Breast epithelium (tissue), 4 donors: ENCODE measurements around the gene CHD9. TPM values are rescaled to one million over a fixed set of nuclear protein-coding genes. Genes with fewer than 3 reads are reported as not detected.
A peak's percentile ranks its signal among the peaks of the same experiment; 100 is the strongest.

Experiments used
- DNase-seq, 2 donors: peaks; one replicate each; pipeline ENCODE4 v3.0.0-alpha.2; 2019; ENCODE audit warnings: low spot score in 2 of 2
- H3K27ac ChIP-seq, 2 donors: fragments of 200-600 bp; sonication (generic) in 1 of 2; one replicate each; pipeline ENCODE4 v1.5.1; 2016 to 2019; ENCODE audit warnings: mild to moderate bottlenecking in 1 of 2
- H3K27me3 ChIP-seq, 2 donors: fragments of 200-600 bp; sonication (generic) in 1 of 2; one replicate each; pipeline versions ENCODE4 v1.5.1 to v1.6.0; 2017 to 2019; ENCODE audit warnings: control low read depth in 1 of 2, mild to moderate bottlenecking in 1 of 2
- H3K36me3 ChIP-seq: fragments of 200-600 bp; one replicate; pipeline ENCODE4 v1.5.1; 2019
- H3K4me1 ChIP-seq, 2 donors: fragments of 200-600 bp; sonication (generic); one replicate each; pipeline ENCODE4 v1.5.1; 2016 to 2019; ENCODE audit warnings: control low read depth in 1 of 2
- H3K4me3 ChIP-seq, 3 donors: fragments of 200-600 bp; sonication (generic); 1 replicate in 2 of 3; 2 replicates in 1 of 3; pipeline ENCODE4 v1.5.1; 2016 to 2019; ENCODE audit warnings: mild to moderate bottlenecking in 3 of 3, moderate library complexity in 2 of 3
- H3K9me3 ChIP-seq, 2 donors: fragments of 200-600 bp; sonication (generic) in 1 of 2; one replicate each; pipeline ENCODE4 v1.5.1; 2016 to 2019; ENCODE audit warnings: control low read depth in 1 of 2
- CTCF ChIP-seq, 3 donors: fragments of 450-650 bp; IDR thresholded peaks; one replicate each; pipeline ENCODE4 v1.5.1; 2016 to 2017; ENCODE audit warnings: antibody characterized with exemption in 3 of 3, mild to moderate bottlenecking in 3 of 3, moderate library complexity in 3 of 3
- POLR2A ChIP-seq: fragments of 450-650 bp; IDR thresholded peaks from one replicate; pipeline ENCODE4 v1.6.1; 2016; ENCODE audit warnings: antibody characterized with exemption, mild to moderate bottlenecking, moderate library complexity
- POLR2AphosphoS5 ChIP-seq, 3 donors: sonication (generic); formaldehyde crosslinking; IDR thresholded peaks; one replicate each; pipeline ENCODE4 v1.6.1; 2017; ENCODE audit warnings: antibody characterized with exemption in 3 of 3
- intact Hi-C: fragments of 100-400 bp; cut with DNase I; formaldehyde crosslinking; loops from one replicate; pipeline ENCODE4 v1.15.1; 2023; ENCODE audit warnings: low total_unique reads
- total RNA-seq, 3 donors: library from RNA; depleted of rRNA; stranded (reverse); fragments of >200 nt; gene quantifications; one replicate each; pipeline ENCODE4 v1.1.0, GENCODE V29; 2016

Gene CHD9
- total RNA-seq, 3 donors from 2014 or later, result 93.8 to 160 (median 158) TPM

- TF ChIP-seq POLR2A (no peak), POLR2AphosphoS5 (IDR thresholded peaks at IDR 0.05) (no peak), CTCF (IDR thresholded peaks at IDR 0.05) (no peak)
- intact Hi-C loops, result no loop called here
- Histone ChIP-seq H3K27me3 (no peaks in the 10 kb centered on the region), H3K36me3 (no peaks in the 10 kb centered on the region), H3K9me3 (no peaks in the 10 kb centered on the region), H3K4me3 (no peak overlapping the region), H3K27ac (no peak overlapping the region), H3K4me1 (peaks cover 0 to 4% of the 10 kb centered on the region in 2 donors)
- DNase-seq, result no peak
These were observed 60.3 kb downstream of the CHD9 start for GRCh38 chr16:53115047-53115446.

DNA sequence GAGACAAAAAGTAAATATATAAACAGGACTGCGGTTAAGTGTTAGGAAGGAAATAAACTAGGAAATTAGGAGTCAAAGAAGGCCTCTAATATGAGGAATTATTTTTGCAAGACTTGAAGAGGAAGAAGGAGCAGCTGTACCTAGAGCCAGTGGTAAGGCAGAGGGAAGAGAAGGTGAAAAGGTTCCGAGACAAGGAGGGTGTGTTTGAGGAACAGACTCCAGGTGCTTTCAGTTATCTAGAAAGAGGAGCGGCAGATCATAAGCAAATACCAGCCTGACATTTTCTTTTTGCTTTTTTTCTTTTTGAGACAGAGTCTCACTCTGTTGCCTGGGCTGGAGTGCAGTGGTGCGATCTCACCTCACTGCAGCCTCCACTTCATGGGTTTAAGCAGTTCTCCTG, 61.0 kb downstream of the CHD9 start:
- Histone ChIP-seq H3K27me3 (no peaks in the 10 kb centered on the region), H3K4me3 (no peak overlapping the region), H3K9me3 (no peaks in the 10 kb centered on the region), H3K36me3 (no peaks in the 10 kb centered on the region), H3K27ac (no peak overlapping the region), H3K4me1 (peaks cover 0 to 4% of the 10 kb centered on the region in 2 donors)
- no peak for DNase-seq
- no peak for TF ChIP-seq CTCF (IDR thresholded peaks at IDR 0.05)
- no peak for TF ChIP-seq POLR2A
- TF ChIP-seq POLR2AphosphoS5 (IDR thresholded peaks at IDR 0.05), result no peak
- intact Hi-C loops, result no loop called here

DNA sequence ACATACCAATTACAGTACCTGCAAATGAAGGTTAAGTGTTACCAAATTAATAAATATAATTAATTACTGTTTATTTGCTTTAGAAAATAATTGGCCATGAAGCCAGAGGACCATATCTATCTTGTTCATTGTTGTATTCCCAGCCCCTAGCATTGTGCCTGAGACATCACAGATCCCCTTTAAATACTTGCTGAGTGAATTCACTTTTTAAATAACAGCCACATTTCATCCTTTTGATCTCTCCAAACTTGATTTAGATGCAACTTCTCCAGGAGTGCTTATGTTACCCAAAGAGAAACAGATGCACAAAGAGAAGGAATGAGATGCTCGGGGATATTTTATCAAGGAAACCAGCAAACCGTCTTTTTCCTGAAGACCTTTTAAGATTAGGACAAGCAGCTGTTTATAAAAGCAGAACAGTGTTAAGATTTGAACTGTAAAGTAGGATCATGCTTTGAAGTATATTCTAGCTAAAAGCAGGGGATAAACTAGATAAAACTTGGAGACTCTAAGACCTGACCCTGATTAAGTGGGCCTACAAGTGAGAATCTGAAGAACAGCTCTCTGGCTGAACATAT, 66.3 kb downstream of the CHD9 start:
- Histone ChIP-seq H3K4me1 (no peaks in the 10 kb centered on the region), H3K27me3 (no peaks in the 10 kb centered on the region), H3K27ac (peak overlapping the region in 1 of 2 donors; percentile 57), H3K36me3 (no peaks in the 10 kb centered on the region), H3K4me3 (no peak overlapping the region), H3K9me3 (no peaks in the 10 kb centered on the region)
- TF ChIP-seq CTCF (IDR thresholded peaks at IDR 0.05) (no peak), POLR2A (no peak), POLR2AphosphoS5 (IDR thresholded peaks at IDR 0.05) (no peak)
- intact Hi-C loops, result no loop called here
- DNase-seq, result no peak

DNA sequence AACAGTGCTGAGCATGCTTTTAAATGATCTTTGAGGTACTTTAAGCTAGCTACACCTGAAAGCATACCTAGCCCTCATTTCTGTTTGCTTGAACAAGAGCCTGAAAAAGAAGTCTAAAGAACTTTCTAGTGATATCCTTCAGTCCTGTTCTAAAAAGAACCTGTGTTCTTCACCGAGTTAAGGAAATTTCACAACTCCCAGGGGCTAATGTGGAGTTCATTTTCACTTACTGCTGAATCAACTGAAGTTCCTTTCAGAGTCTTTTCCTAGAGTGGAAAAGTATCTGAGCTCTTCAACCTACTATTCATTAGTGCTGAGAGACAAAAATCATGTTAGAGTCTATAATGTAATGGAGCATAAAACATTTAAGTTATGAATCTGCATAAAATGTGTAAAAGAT, 66.9 kb downstream of the CHD9 start:
- no peaks in the 10 kb centered on the region for H3K4me1 ChIP-seq
- no peaks in the 10 kb centered on the region for H3K27me3 ChIP-seq
- intact Hi-C loops, result no loop called here
- no peaks in the 10 kb centered on the region for H3K36me3 ChIP-seq
- TF ChIP-seq POLR2A (no peak), CTCF (IDR thresholded peaks at IDR 0.05) (no peak)
- H3K27ac ChIP-seq, result peak overlapping the region in 1 of 2 donors; percentile 57
- H3K9me3 ChIP-seq, result no peaks in the 10 kb centered on the region
- DNase-seq, result no peak
- H3K4me3 ChIP-seq, result no peak overlapping the region

- no peak overlapping the region for H3K4me3 ChIP-seq
- no peak for DNase-seq
- H3K4me1 ChIP-seq, result no peaks in the 10 kb centered on the region
- H3K9me3 ChIP-seq, result no peaks in the 10 kb centered on the region
- H3K27ac ChIP-seq, result no peak overlapping the region
- intact Hi-C loops, result no loop called here
- H3K27me3 ChIP-seq, result no peaks in the 10 kb centered on the region
- H3K36me3 ChIP-seq, result no peaks in the 10 kb centered on the region
- TF ChIP-seq POLR2AphosphoS5 (IDR thresholded peaks at IDR 0.05) (no peak), CTCF (IDR thresholded peaks at IDR 0.05) (no peak), POLR2A (no peak)
These were observed 69.0 kb downstream of the CHD9 start for GRCh38 chr16:53123747-53124146.
